Heart left ventricle (tissue), 13 donors: Measurements from ENCODE around the gene TMEM184C.

Experiments
- CTCF ChIP-seq, 12 donors: fragments of 200-600 bp; sonication (generic) in 4 of 12; IDR thresholded peaks; one replicate each; pipeline versions ENCODE4 v1.5.0 to v1.8.0; 2018 to 2022; ENCODE audit warnings: antibody characterized with exemption in 12 of 12, mild to moderate bottlenecking in 5 of 12
- POLR2A ChIP-seq, 2 donors: fragments of 450-650 bp; IDR thresholded peaks; one replicate each; pipeline ENCODE4 v1.6.1; 2017; ENCODE audit warnings: antibody characterized with exemption in 2 of 2, mild to moderate bottlenecking in 2 of 2, moderate library complexity in 2 of 2
- donor health status: ischemic (EF 13 %, LVEDD 7.1; RV severe dilation, severe dysfunction).
- donor health status: DM: no; HTN: yes; CAD: no.
- donor health status: DM: no; HTN: no; CAD: no.
- donor health status: ischemic (EF 25% LVEDD 6.9; RV normal size, moderate dysfunction).
- donor health status: ischemic (EF 25% LVEDD 5.7; RV mildly dilated, moderate dysfunction).
- donor health status: ischemic (EF 35%, LVEDD 5.7; RV mildly dilated, moderate dysfunction).
- donor health status: nonischemic (EF 11% LVEDD 7.7; RV severe dilation, severe dysfunction).
- donor health status: DM: yes; HTN: yes; CAD: no.
- donor health status: PGD.
- donor health status: ischemic (EF 29% LVEDD 5.4; RV normal size, mild dysfunction).
- donor health status: nonischemic (EF 23%, LVEDD 6.1; RV moderate dilation, normal function).

- TF ChIP-seq CTCF (IDR thresholded peaks at IDR 0.05) (no peak), POLR2A (IDR thresholded peaks at IDR 0.05) (no peak)
Observed at GRCh38 chr4:147586032-147586431, 31.2 kb upstream of the TMEM184C start.
